ENCODE results near the gene IL1R1. TPM values are rescaled to one million over a fixed set of nuclear protein-coding genes. Genes with fewer than 3 reads are reported as not detected.

The IL1R1 gene
- 1 to 10 TPM in 4 of 5 donors, under 1 TPM in 1; 0.43 to 4.5 (median 1.7) TPM for total RNA-seq
- total RNA-seq (2013) = 3.2 TPM
- 0.78 to 120 (median 4.9) reads per million in 29 experiments for total RNA-seq

GRCh38 chr2:102141970-102142828 is at the start of gene IL1R1:
Gene IL1R1, plus strand, starts transcription at chr2:102142746. Its CDS starts 14,979 bp downstream, at chr2:102157725.
- peak in 1 of 35 experiments; percentile 10 for DNase-seq
- Histone ChIP-seq H3K4me3 (ENCODE audit: control insufficient read depth in 1 of 2, extremely low read depth in 1 of 2, low read length in 1 of 2) (peak within 1 kb of the TSS in 1 of 2 donors; percentile 32), H3K27me3 (replicated peaks in 1 of 2; ENCODE audit: control insufficient read depth in 2 of 2, extremely low read depth in 1 of 2, insufficient read depth in 2 of 2, low read length in 1 of 2) (peaks cover 0 to 46% of the 10 kb centered on the region in 2 experiments), H3K9me3 (no peaks in the 10 kb centered on the region), H3K27ac (ENCODE audit: low read length) (no peak within 1 kb of the TSS), H3K36me3 (ENCODE audit: control insufficient read depth in 2 of 2, extremely low read depth in 1 of 2, insufficient read depth in 1 of 2, low read length in 1 of 2) (no peaks in the 10 kb centered on the region), H3K4me1 (ENCODE audit: control insufficient read depth in 1 of 2, extremely low read depth in 1 of 2, insufficient read depth in 2 of 2, low read length in 2 of 2) (peaks cover 0 to 13% of the 10 kb centered on the region in 2 experiments)
- Mint-ChIP-seq H3K36me3 (peaks cover 3% of the 10 kb centered on the region), H3K4me3 (peak within 1 kb of the TSS; percentile 48 to 72 (median 67)), H3K9me3 (peaks cover 12 to 29% (median 17%) of the 10 kb centered on the region in 3 donors), H3K4me1 (peaks cover 8 to 33% (median 24%) of the 10 kb centered on the region in 3 donors), H3K27ac (peak within 1 kb of the TSS; percentile 14 to 75), H3K27me3 (peaks cover 22 to 37% of the 10 kb centered on the region in 2 donors)
- ChIA-PET POLR2A (no interaction called here), CTCF (no interaction called here)
- 15% methylated on average over 63 of the region's 65 CpGs for WGBS (ENCODE audit: insufficient coverage)
- ATAC-seq (replicated peaks in 1 of 4) = peak in 2 of 4 experiments; percentile 27 to 37

DNA sequence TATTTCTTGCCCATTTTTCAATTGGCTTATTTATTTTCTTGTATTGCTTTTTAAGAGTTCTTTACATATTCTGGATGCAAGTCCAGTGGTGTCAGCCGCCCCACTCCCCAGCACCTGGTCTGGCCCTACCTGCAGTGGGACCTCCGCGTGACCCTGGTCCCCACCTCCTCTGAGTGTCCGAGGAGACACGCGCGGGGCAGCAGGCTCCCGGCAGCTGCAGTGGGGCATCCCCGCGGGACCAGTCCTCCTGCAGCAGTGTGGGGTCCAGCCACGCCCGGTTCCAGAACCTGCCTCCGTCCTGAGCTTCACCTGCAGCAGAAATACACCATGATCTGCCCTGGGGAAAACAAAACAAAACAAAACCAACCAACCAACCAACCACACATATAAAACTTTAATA is 48.9 kb upstream of the IL1R1 start:
- Mint-ChIP-seq H3K27ac (no peak overlapping the region), H3K27me3 (no peaks in the 10 kb centered on the region), H3K4me1 (no peaks in the 10 kb centered on the region), H3K36me3 (peaks cover 6% of the 10 kb centered on the region), H3K9me3 (peaks cover 8 to 13% (median 9%) of the 10 kb centered on the region in 3 donors), H3K4me3 (no peak overlapping the region)
- Histone ChIP-seq H3K4me3 (ENCODE audit: control insufficient read depth in 1 of 2, extremely low read depth in 1 of 2, low read length in 1 of 2) (no peak overlapping the region), H3K9me3 (no peaks in the 10 kb centered on the region), H3K4me1 (ENCODE audit: control insufficient read depth in 1 of 2, extremely low read depth in 1 of 2, insufficient read depth in 2 of 2, low read length in 2 of 2) (no peaks in the 10 kb centered on the region), H3K27me3 (replicated peaks in 1 of 2; ENCODE audit: control insufficient read depth in 2 of 2, extremely low read depth in 1 of 2, insufficient read depth in 2 of 2, low read length in 1 of 2) (no peaks in the 10 kb centered on the region), H3K27ac (ENCODE audit: low read length) (no peak overlapping the region), H3K36me3 (ENCODE audit: control insufficient read depth in 2 of 2, extremely low read depth in 1 of 2, insufficient read depth in 1 of 2, low read length in 1 of 2) (no peaks in the 10 kb centered on the region)
- ATAC-seq (replicated peaks in 1 of 4) (no peak), DNase-seq (no peak)
- 90% methylated on average over 9 of the region's 13 CpGs for WGBS (ENCODE audit: insufficient coverage)
- POLR2A ChIA-PET = no interaction called here
- CTCF ChIA-PET = no interaction called here

- no CpG with 5 or more reads among the region's 4 CpGs for WGBS (ENCODE audit: insufficient coverage)
- Histone ChIP-seq H3K27ac (ENCODE audit: low read length) (no peak overlapping the region), H3K4me3 (ENCODE audit: control insufficient read depth in 1 of 2, extremely low read depth in 1 of 2, low read length in 1 of 2) (no peak overlapping the region), H3K4me1 (ENCODE audit: control insufficient read depth in 1 of 2, extremely low read depth in 1 of 2, insufficient read depth in 2 of 2, low read length in 2 of 2) (no peaks in the 10 kb centered on the region), H3K36me3 (ENCODE audit: control insufficient read depth in 2 of 2, extremely low read depth in 1 of 2, insufficient read depth in 1 of 2, low read length in 1 of 2) (no peaks in the 10 kb centered on the region), H3K9me3 (no peaks in the 10 kb centered on the region), H3K27me3 (replicated peaks in 1 of 2; ENCODE audit: control insufficient read depth in 2 of 2, extremely low read depth in 1 of 2, insufficient read depth in 2 of 2, low read length in 1 of 2) (no peaks in the 10 kb centered on the region)
- H3K9me3 Mint-ChIP-seq = peaks cover 8 to 12% (median 9%) of the 10 kb centered on the region in 3 donors
- no peak for ATAC-seq (replicated peaks in 1 of 4)
- peaks cover 6% of the 10 kb centered on the region for H3K36me3 Mint-ChIP-seq
- no peak for DNase-seq
- no peaks in the 10 kb centered on the region for H3K27me3 Mint-ChIP-seq
- no peak overlapping the region for H3K27ac Mint-ChIP-seq
- H3K4me1 Mint-ChIP-seq = no peaks in the 10 kb centered on the region
- no peak overlapping the region for H3K4me3 Mint-ChIP-seq
- POLR2A ChIA-PET = no interaction called here
- CTCF ChIA-PET = no interaction called here
Observed at GRCh38 chr2:102094917-102095316, 47.6 kb upstream of the IL1R1 start.

- Mint-ChIP-seq H3K27me3 (peaks cover 0 to 2% of the 10 kb centered on the region in 2 donors), H3K4me1 (no peaks in the 10 kb centered on the region), H3K36me3 (no peaks in the 10 kb centered on the region), H3K4me3 (no peak overlapping the region), H3K27ac (no peak overlapping the region), H3K9me3 (peaks cover 0 to 6% (median 0%) of the 10 kb centered on the region in 3 donors)
- ATAC-seq (replicated peaks in 1 of 4) = no peak
- H3K4me1 ChIP-seq (ENCODE audit: control insufficient read depth in 1 of 2, extremely low read depth in 1 of 2, insufficient read depth in 2 of 2, low read length in 2 of 2) = no peaks in the 10 kb centered on the region
- ChIA-PET CTCF (no interaction called here), POLR2A (no interaction called here)
- WGBS (ENCODE audit: insufficient coverage) = no CpG with 5 or more reads among the region's 5 CpGs
- no peak for DNase-seq
- H3K9me3 ChIP-seq = no peaks in the 10 kb centered on the region
- no peak overlapping the region for H3K4me3 ChIP-seq (ENCODE audit: control insufficient read depth in 1 of 2, extremely low read depth in 1 of 2, low read length in 1 of 2)
- no peak overlapping the region for H3K27ac ChIP-seq (ENCODE audit: low read length)
- no peaks in the 10 kb centered on the region for H3K36me3 ChIP-seq (ENCODE audit: control insufficient read depth in 2 of 2, extremely low read depth in 1 of 2, insufficient read depth in 1 of 2, low read length in 1 of 2)
- no peaks in the 10 kb centered on the region for H3K27me3 ChIP-seq (replicated peaks in 1 of 2; ENCODE audit: control insufficient read depth in 2 of 2, extremely low read depth in 1 of 2, insufficient read depth in 2 of 2, low read length in 1 of 2)
Observed at GRCh38 chr2:102096103-102096502, 46.4 kb upstream of the IL1R1 start.

DNA sequence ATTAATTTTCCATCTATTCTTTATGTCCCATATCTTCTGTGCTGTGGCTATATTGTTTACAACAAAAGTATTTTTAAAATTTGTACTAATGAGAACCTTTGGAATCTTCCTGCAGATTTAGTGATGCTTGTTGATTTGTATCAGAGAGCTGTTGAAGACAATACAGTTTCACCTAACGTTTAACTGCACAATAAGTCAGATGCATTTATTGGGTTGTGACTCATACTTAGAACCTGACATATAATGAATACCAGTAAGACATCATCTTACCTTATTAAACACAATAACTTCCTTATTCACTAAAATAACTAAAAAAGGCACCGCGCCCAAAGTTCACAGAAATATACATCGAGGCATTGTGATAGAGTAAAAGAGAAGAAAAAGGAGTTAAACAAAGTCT is 43.8 kb upstream of the IL1R1 start:
- H3K27me3 Mint-ChIP-seq = peaks cover 5 to 12% of the 10 kb centered on the region in 2 donors
- CTCF ChIA-PET = no interaction called here
- no peak overlapping the region for H3K4me3 Mint-ChIP-seq
- H3K4me1 Mint-ChIP-seq = peaks cover 0 to 3% (median 0%) of the 10 kb centered on the region in 3 donors
- Histone ChIP-seq H3K9me3 (no peaks in the 10 kb centered on the region), H3K4me3 (ENCODE audit: control insufficient read depth in 1 of 2, extremely low read depth in 1 of 2, low read length in 1 of 2) (no peak overlapping the region), H3K4me1 (ENCODE audit: control insufficient read depth in 1 of 2, extremely low read depth in 1 of 2, insufficient read depth in 2 of 2, low read length in 2 of 2) (no peaks in the 10 kb centered on the region), H3K27me3 (replicated peaks in 1 of 2; ENCODE audit: control insufficient read depth in 2 of 2, extremely low read depth in 1 of 2, insufficient read depth in 2 of 2, low read length in 1 of 2) (no peaks in the 10 kb centered on the region), H3K27ac (ENCODE audit: low read length) (no peak overlapping the region), H3K36me3 (ENCODE audit: control insufficient read depth in 2 of 2, extremely low read depth in 1 of 2, insufficient read depth in 1 of 2, low read length in 1 of 2) (no peaks in the 10 kb centered on the region)
- no peak overlapping the region for H3K27ac Mint-ChIP-seq
- WGBS (ENCODE audit: insufficient coverage) = no CpG with 5 or more reads among the region's 4 CpGs
- H3K36me3 Mint-ChIP-seq = no peaks in the 10 kb centered on the region
- POLR2A ChIA-PET = interaction anchor here in 1 of 2 donors (1.0 kb wide), 1 partner anchor 16 kb away, joined by 3 read pairs; no protein-coding TSS in a partner anchor
- H3K9me3 Mint-ChIP-seq = peaks cover 0 to 5% (median 3%) of the 10 kb centered on the region in 3 donors
- ATAC-seq (replicated peaks in 1 of 4) (no peak), DNase-seq (no peak)

- Histone ChIP-seq H3K4me1 (ENCODE audit: control insufficient read depth in 1 of 2, extremely low read depth in 1 of 2, insufficient read depth in 2 of 2, low read length in 2 of 2) (peaks cover 0 to 9% of the 10 kb centered on the region in 2 experiments), H3K27ac (ENCODE audit: low read length) (no peak overlapping the region), H3K36me3 (ENCODE audit: control insufficient read depth in 2 of 2, extremely low read depth in 1 of 2, insufficient read depth in 1 of 2, low read length in 1 of 2) (no peaks in the 10 kb centered on the region), H3K4me3 (ENCODE audit: control insufficient read depth in 1 of 2, extremely low read depth in 1 of 2, low read length in 1 of 2) (no peak overlapping the region), H3K9me3 (no peaks in the 10 kb centered on the region), H3K27me3 (replicated peaks in 1 of 2; ENCODE audit: control insufficient read depth in 2 of 2, extremely low read depth in 1 of 2, insufficient read depth in 2 of 2, low read length in 1 of 2) (no peaks in the 10 kb centered on the region)
- Mint-ChIP-seq H3K4me1 (peaks cover 9 to 12% (median 9%) of the 10 kb centered on the region in 3 donors), H3K4me3 (no peak overlapping the region), H3K36me3 (no peaks in the 10 kb centered on the region), H3K27ac (no peak overlapping the region), H3K9me3 (peaks cover 0 to 5% (median 3%) of the 10 kb centered on the region in 3 donors), H3K27me3 (peaks cover 5 to 12% of the 10 kb centered on the region in 2 donors)
- ATAC-seq (replicated peaks in 1 of 4) (no peak), DNase-seq (no peak)
- CTCF ChIA-PET = no interaction called here
- 100% methylated on average over 4 of the region's 7 CpGs for WGBS (ENCODE audit: insufficient coverage)
- POLR2A ChIA-PET = no interaction called here
Observed at GRCh38 chr2:102099536-102100298, 42.8 kb upstream of the IL1R1 start.
